ENCODE results near the gene SUSD4.

The SUSD4 gene

DNA sequence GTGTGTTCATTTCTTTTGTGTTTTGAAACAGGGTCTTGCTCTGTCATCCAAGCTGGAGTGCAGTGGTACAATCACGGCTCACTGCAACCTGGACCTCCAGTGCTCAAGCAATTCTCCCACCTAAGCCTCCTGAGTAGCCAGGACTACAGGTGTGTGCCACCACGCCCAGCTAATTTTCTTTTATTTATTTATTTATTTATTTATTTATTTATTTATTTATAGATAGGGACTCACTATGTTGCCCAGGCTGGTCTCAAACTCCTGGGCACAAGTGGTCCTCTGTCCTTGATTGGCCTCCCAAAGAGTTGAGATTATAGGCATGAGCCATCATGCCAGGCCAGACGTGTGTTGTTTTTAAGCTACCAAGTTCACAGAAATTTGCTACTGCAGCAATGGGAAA, 177.2 kb downstream of the SUSD4 start:
- TF ChIP-seq, protein P1, sequence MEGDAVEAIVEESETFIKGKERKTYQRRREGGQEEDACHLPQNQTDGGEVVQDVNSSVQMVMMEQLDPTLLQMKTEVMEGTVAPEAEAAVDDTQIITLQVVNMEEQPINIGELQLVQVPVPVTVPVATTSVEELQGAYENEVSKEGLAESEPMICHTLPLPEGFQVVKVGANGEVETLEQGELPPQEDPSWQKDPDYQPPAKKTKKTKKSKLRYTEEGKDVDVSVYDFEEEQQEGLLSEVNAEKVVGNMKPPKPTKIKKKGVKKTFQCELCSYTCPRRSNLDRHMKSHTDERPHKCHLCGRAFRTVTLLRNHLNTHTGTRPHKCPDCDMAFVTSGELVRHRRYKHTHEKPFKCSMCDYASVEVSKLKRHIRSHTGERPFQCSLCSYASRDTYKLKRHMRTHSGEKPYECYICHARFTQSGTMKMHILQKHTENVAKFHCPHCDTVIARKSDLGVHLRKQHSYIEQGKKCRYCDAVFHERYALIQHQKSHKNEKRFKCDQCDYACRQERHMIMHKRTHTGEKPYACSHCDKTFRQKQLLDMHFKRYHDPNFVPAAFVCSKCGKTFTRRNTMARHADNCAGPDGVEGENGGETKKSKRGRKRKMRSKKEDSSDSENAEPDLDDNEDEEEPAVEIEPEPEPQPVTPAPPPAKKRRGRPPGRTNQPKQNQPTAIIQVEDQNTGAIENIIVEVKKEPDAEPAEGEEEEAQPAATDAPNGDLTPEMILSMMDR (conservative IDR thresholded peaks at IDR 0.05): no peak
- no peak overlapping the region for H3K27ac ChIP-seq

- TF ChIP-seq, protein P1 (conservative IDR thresholded peaks at IDR 0.05): no peak
- H3K27ac ChIP-seq: peak overlapping the region; percentile 67; the same call in 1 of the 2 replicates
These were observed 180.6 kb downstream of the SUSD4 start for GRCh38 chr1:223183268-223183862.

- TF ChIP-seq, protein P1 (conservative IDR thresholded peaks at IDR 0.05): no peak
- peak overlapping the region; percentile 67; the same call in 1 of the 2 replicates for H3K27ac ChIP-seq
These were observed 183.2 kb downstream of the SUSD4 start for GRCh38 chr1:223180731-223181321.

DNA sequence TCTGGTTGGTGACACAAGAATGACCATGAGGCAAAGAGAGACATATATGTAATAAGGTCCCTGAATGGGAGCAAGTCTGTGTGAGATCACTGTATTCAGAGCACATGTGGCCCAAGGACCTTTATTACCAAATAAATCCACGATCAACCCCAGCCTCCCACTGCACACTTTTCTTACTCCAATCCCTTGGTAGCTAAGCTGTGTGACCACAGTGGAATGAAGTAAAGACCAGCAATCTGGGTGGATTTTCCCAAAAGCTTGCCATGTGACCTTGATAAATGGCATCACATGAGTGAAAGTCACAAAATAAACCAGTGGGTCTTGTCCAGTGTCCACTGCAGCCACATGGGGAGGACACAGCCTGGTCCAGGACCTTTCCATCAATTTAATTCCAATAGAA, 184.2 kb downstream of the SUSD4 start:
- TF ChIP-seq, protein P1 (conservative IDR thresholded peaks at IDR 0.05): no peak
- H3K27ac ChIP-seq: no peak overlapping the region

DNA sequence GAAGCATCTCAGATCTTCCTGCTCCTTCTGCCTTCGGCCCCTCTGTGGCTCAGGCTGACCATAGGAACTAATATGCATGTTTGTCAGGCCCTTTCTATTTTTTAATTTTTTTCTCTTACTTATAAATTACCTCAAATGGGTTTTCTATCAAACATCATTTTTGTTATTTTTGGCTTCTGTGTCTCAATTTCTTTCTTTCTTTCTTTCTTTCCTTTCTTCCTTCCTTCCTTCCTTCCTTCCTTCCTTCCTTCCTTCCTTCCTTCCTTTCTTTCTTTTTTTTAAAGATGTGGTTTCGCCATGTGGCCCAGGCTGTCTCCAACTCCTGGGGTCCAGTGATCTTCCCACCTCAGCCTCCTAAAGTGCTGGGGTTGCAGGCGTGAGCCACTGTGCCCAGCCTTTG, 184.7 kb downstream of the SUSD4 start:
- H3K27ac ChIP-seq: no peak overlapping the region
- TF ChIP-seq, protein P1 (conservative IDR thresholded peaks at IDR 0.05): no peak

GRCh38 chr1:223177681-223178080, 186.3 kb downstream of the SUSD4 start:
- H3K27ac ChIP-seq: no peak overlapping the region
- TF ChIP-seq, protein P1 (conservative IDR thresholded peaks at IDR 0.05): no peak

GRCh38 chr1:223176437-223176836, 187.5 kb downstream of the SUSD4 start:
- TF ChIP-seq, protein P1 (conservative IDR thresholded peaks at IDR 0.05): no peak
- H3K27ac ChIP-seq: no peak overlapping the region
